EL (cell line): Measurements from ENCODE around the gene ERN1.
"Not testable (repeated sequence)": the region's sequence is repeated elsewhere in the genome, so short reads cannot be mapped to it uniquely, and the experiment has no call there.

Experiments used
- DNase-seq: peaks from one replicate; pipeline ENCODE4 v3.0.0-alpha.2; 2016

Gene ERN1

DNA sequence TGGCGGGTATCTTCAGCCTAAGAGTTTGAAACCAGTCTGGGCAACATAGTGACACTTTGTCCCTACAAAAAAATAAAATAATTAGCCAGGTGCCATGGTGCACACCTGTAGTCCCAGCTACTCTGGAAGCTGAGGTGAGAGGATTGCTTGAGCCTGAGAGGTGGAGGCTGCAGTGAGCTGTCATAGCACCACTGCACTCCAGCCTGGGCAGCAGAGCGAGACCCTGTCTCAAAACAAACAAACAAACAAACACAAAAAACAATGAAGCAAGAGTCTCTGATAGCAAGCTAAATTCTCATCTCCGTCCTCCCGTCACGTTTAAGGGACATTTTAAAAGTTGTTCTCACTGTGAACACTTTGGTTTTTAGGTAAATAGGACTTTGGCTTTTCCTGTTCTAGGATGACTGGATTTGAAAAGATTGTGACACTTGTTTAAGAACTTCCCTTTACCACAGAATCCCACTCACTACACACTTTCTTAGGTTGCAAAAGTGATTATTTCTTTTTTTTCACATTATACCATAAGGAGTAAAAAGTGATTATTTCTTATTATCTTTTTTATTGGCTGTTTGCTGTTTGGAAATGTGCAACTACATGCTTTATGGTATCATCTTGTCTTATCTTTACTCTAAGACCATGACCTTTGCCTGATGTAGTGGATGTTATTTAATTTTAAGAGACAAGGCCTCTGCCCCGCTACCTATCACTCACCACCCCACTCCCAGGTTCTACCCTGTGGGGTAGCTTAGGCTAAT is 4.4 kb upstream of the ERN1 start:
- DNase-seq = no peak

DNA sequence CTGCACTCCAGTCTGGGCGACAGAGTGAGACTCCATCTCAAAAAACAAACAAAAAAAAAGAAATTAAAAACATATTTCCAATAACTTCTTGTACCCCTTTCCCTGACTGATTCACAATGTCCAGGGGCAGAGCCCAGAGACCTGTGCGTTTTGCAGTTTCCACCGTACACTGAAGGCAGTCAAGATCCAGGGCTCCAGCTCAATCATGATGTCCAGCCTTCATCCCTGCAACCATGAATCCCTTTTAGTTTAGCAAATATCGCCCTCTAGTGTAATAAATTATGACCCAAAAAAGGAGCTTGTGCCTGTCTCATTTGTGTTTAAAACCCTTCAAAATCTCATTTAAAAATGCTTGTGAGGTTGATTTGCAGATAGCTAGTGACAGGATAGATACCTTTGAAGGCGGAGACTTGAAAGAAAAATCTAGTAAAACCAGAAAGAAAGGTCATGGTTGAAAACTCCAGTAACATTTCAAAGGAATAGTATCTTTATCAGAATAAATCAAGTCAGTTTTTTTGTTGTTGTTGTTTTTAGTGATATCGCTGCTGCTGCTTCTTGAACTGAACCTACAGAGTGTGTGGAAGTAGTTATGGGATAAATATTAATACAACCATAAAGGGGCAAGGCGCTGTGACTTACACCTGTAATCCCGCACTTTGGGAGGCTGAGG is 3.7 kb upstream of the ERN1 start:
- DNase-seq = peak; percentile 71

DNA sequence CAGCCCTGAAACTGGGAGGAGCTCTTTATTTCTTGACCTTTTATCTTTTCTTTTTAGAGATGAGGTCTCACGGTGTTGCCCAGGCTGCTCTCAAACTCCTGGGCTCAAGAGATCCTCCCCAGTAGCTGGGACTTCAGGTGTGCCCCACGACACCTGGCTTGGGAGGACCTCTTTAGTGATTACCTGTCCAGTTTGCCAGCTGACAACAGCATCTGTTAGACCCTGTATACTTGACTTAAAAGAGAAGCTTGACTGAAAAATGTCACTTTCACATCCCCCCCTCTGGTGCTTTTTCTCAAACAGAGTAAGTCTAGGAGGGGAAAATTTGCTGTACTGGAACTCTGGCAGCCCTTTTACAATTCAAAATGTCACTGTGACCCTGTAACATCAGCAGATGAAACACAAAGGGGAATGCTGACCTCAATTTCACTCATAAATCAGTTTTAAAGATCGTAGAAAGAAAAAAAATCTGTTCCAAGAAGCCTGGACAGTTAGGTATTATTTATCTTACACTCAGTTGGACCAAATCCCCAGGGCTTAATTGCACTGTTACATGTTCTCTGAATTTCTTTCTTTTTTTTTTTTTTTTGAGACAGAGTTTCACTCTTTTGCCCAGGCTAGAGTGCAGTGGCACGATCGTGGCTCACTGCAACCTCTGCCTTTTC is 1.8 kb upstream of the ERN1 start:
- DNase-seq = no peak

DNA sequence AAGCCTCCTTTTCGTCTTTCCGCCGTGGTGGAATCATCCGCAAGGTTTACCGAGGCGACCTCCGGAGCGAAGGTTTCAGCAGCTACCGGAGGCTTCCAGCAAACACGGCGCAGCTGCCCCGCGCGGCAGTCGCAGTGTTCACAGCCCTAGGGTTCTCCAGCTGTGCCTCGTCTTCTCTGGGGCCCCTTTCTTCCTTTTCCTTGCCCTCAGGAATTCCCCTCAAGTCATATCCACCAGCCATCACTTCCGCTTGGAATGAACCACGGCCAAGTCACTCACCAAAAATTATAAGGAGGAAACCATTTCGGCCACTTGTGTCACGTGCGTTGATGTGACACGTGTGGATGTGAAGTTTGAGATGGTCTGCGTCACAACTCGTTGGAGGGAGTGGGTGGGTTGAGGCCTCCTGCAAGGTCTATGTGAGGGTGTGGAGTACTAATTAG is 636 bp upstream of the ERN1 start:
- DNase-seq = peak; percentile 90

DNA sequence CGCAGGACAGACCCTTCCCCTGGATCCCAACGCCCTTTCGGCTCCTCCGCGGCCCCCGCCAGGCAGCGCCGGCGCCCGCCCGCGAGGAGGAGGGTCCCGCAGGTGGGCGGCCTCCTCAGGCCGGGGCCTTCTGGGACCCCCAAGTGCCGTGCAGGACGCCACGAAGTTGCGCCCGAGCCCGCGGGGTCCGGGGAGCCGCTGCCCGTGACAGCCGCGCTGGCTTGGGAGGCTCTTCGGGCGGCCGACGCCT is 504 bp downstream of the ERN1 start:
- DNase-seq = no peak

DNA sequence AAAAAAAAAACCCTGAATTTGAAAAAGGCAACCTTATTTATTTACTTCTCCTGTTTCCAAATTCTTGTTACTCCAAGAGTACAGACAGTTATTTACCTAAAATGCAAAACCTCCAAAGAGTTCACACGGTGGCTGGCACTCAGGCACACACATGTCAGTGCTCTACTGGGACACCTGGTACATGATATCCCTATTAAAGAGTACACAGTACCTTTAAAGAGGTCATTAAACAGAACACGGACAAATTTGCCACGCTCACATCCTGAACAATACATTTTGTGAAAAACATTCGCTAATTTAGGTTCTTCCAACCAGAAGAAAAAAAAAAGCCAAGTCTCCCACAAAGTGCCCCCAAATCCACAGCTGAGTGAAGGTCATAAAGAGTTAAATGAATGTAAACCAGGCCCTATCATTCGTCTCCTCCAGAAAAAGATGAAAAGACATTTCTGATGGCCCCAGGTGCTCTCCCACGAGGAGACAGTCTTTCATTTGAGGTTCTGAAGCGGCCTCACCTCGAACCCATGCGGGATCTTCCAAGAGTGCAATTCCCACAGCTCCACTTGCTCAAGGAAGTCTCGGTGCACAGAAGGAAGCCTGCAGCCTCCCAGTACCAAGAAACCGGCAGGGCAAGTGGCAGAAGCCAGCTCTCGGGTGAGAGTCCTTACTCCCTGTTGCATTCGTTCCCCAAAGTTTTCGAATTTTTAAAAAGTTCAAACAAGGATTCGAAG is 993 bp downstream of the ERN1 start:
- DNase-seq = peak; percentile 59

DNA sequence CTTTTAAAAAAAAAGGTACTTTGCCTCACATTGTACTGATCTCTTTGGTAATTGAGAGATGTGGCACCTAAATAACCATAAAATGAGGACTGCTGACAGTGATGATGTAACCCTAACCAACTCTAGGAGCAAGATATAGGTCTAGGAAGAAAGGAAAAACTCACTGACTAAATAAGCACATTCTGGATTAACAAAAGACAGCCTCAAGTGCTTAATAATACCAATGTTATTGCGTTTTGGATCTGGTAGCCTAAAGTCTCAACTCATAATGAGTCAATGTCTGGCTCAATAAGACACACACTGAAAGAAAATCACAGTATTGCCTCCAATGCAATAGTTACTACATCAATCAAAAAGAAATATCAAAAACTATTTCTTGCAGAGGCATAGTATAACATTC is 3.0 kb downstream of the ERN1 start:
- DNase-seq = peak; percentile 31

DNA sequence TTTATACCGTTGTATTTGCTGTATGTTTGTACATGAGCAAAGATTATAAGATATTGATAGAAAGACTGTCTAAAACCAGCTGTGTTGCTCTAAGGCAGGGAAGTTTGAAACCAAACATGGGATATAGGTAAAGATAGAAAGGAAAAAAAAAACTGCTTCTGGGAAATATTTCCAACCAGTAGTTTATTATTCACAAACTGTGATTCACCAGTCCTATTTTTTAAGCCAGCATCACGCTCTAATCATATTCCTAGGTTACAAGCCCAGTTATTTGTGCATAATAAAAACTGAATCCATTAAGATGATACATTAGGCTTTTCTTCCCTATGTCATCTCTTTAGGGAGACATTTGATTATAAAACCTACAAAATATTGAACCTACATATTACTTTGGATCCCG is 4.0 kb downstream of the ERN1 start:
- no peak for DNase-seq

DNA sequence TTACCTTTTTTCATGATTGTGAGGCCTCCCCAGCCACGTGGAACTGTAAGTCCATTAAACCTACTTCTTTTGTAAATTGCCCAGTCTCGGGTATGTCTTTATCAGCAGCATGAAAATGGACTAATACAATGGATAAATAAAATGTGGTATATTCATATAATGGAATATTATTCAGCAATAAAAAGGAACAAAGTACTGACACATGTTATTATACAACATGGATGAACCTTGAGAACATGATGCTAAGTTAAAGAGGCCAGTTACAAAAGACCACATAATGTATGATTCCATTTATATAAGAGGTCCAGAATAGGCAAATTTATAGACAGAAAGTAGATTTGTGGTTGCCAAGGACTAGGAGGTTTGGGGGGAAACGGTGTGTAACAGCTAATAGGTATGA is 5.3 kb downstream of the ERN1 start:
- DNase-seq = no peak

DNA sequence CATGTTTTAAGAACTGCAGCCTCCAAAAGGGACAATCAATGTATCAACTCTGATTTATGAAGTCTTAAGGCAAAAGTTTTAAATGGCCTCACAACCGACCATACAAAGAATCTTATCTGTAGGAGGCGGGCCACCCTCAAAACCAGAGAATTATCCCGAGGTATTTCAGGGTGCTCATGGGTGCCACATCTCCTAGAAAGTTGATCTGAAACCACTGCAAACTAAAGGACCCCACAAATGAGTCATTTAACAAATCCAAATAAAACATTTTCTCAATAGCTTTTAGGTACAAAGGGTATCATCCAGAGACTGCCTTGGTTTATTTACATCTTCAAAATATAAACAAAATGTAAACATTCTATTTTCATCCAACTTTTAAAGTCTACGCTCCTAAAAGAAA is 6.8 kb downstream of the ERN1 start:
- DNase-seq = no peak

DNA sequence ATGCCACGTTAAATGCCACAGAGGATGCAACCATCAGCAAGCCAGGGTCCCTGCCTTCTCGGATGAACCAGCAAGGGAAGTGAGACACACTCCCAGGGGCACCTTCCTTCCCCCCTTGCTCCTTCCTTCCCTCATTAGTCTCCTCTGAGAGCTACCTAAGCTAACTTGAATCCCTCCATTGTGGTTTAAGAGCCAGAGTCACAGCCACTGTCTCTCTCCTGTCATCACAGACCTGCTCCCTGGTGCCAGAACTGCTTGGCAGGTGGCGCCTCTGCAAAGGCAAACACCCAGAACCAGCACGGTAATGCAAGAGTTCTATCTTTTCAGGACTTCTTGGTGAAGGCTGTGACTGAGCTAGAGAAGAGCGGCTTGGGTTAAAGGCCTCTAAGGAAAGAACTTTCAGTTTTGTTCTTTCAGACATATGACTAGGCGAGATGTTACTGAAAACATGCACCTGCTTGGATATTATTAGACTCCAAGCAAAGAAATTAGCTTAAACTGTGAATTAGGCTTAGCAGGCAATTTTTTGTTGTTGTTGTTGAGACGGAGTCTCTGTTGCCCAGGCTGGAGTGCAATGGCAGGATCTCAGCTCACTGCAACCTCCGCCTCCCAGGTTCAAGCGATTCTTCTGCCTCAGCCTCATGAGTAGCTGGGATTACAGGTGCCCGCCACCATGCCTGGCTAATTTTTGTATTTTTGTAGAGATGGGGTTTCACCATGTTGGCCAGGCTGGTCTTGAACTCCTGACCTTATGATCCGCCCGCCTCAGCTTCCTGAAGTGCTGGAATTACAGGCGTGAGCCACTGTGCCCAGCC is 8.8 kb downstream of the ERN1 start:
- not testable (repeated sequence) for DNase-seq

DNA sequence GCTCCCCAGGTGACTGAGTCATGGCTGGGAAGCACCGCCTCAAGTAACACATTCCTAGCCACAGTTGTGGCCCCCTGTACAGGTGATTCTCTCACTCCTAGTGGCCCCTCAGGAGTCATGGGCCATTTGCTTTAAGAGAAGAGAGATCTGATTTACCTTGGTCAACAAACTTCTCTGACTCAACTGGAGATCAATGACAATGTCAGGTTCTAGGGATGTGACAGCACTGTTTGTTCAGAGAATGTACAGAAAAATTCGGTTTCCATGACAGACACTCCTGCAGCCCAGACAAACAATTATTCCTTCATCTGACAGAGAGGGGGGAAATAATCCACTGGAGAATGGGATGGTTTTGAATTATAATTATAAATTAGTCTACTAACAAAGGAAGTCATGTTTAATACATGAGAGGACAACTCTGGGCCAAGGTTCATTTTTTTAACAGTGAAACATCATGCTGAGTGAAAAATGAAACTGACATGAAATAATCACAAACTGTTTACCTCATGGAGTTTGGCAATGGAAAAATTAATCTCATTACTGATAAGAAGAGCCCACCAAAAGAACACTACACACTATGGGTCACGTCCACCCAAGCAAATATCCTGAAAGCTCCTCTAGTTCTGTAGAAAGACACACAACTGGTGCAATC is 9.7 kb downstream of the ERN1 start:
- DNase-seq = no peak

DNA sequence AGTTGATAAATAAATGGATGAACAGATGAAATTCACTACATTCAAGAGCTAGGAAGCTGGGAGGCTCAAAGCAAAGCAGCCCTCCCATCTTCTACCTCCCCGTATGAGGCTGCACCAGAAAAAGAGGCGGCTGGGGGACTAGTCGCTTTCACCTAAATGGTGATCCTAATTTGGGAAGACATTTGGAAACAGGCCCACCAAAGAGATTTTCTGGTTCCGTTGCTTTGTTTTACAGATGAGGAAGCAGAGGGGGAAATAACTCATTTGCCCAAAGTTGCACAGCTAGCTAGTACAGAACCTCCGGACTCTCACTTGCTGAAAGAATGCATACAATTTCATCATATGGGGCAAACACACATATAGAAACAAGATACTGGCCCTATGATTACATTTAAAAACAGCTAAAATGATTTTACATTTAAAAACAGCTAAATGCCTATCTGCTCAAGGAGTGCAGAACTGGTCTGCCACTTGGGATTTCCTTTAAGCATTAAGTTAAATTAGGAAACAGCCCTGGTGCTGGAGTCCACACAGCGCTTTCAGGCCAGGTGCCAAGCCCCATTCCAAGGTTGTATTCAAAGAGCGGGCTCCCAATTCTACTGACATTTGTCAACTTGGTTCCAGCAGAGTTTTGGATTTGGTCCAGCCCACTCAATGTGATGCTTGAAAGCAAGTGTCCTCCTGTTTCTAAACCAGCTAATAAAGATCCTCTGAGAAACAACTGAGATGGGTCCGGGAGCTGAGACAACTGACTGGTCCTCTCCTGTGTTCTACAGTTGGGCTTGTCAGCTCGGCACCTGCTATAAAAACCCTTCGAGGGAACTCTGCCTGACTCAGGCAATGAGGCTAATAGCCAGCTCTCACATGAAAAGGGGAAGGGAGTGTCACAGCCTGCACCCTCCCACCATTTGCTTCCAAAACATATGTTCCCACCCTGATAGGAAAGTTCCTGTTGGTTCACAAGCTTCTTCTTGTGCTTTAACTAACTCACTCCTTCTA is 11.7 kb downstream of the ERN1 start:
- DNase-seq = no peak

DNA sequence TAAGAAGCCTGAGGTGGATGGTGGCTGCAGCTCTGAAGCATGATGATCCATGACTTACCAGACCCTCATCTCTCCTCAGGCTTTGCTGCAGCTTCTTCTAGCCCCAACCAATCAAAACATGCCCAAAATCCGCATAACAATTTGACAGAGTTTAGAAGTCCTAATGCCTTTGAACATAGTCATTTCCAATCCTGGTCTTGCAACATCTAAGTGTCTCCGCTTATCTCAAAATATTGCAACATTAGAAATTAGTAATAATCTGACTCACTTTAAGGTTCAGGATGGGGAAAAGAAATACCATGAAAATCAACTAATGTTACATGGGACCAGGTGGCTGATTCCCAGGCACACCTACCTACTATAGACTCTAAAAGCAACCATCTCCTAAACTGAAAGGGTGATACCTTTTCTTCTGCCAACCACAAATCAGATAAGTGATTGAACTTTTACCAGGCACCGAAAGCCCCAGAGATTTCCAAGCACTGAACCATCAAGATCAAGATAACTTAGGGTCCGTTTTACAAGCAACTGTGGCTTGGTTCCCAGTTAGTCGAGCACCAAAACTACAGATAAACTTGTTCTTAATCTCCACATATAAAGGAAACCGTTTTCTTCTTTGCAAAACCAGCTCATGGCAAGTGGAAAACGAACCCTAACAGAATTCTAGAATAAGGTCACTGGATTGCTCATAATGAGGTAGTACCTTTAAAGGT is 14.0 kb downstream of the ERN1 start:
- DNase-seq = peak; percentile 87

DNA sequence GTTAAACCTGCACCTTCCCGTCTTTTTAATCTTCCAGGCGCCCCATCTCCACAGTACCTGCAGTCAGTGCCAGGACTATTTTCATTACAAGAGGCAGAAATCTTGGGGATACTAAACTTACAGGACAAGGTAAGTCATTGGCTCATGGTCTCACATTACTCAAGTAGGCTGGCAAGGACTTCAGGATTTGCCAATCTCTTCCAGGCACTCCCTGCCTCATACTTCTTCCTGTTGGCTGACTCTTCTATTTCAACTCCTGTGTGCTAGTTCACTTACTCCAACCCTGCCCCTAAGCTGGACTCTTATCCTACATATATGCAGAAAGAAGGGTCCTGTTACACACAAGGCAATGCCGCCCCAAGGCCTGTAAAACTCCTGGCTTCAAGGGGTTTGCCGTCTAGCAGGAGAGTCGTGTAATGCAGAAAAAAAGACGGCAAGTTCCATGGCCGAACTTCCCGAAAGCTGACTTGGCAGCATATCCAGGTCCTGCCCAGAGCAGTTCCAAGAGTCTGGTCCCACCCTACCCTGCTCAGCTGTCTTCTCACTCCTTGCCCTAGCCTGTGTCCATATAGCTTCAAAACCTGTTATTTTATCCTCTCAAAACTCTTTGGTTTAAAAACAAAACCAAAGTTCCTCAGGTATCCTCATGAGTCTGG is 14.8 kb downstream of the ERN1 start:
- DNase-seq = no peak

DNA sequence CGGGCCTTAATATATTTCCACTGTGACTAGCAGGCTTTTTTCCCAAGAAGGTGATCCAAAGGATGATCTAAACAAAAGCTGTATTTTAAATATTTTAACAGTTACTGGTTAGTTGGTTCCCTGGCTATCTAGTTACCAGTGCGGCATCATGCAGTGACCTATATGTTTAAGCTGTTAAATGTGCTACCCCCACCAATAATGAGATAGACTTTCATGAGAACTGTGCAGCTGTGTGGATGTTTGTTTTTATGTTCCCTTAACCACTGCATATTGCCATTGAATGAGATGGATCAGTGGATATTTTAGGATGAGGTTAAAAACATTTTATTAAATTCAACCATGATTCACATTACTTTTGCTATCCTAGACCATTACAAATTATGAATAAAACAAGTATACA is 16.9 kb downstream of the ERN1 start:
- no peak for DNase-seq

DNA sequence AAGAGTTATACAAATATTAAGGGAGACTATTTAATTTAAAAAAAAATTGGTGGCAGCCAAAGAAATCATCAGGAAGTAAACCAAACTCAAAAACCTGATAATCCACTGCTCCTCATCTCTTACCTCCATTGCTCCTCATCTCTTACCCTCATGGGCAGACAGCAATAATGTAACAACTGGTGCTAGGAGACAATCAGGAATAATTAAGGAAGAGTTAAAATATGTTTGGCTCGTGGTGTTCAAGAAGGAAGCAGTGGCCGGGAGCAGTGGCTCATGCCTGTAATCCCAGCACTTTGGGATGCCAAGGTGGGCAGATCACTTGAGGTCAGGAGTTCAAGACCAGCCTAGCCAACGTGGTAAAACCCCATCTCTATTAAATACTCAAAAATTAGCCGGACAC is 18.1 kb downstream of the ERN1 start:
- DNase-seq = no peak

DNA sequence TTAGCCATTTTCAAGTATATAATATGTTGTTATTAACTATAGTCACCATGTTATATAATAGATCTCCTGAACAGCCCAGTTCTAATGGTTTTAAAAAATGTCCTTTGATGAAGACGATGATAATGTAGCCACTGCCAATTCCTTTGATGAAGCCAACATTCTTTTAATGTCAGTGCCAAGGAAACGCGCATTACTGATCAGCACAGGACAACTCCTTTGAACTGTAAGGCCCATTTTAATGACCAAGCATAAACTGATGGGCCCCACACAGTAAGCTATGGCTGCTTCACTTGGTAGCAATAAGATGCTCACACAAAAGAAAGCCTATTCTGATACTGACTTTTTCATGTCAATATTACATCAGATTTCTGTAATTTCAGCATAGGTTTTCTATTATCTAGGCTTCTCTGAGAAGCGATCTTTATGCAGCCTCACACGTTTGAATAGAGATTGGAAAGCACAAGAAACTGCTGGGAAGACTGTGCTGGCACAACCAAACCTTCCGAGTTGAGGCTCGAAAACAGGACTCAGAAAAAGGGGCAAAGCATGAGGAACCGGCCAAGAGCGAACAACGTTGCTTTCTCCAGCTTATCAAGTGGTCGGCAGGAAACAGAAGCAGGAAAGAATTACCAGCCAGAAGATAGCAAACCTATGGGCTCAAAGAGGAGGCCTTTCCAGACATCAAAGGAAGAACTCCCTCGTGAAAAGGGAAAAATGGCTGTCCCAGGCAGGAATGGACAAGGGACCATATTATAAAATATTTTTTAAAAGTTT is 19.4 kb downstream of the ERN1 start:
- no peak for DNase-seq

DNA sequence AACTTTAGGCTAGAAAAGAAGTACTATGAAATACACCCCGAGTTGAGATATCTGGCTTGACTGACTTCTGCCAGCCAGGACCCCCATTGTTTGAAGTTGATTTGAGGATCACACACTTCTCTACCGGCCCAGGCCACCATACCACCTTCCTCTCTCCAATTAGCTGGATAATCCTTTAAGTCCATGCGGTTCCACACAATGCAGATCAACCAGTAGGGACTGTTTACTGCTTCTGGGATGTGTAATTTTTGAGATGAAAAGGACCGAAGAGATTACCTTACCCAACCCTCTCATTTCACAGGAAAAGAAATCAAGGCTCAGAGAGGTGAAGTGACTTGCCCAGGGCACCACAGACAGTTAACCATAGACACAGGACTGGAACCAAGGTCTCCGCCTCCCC is 20.5 kb downstream of the ERN1 start:
- DNase-seq = no peak
